SK-N-MC (cell line): ENCODE measurements around the gene JDP2.

ENCODE experiments used
- EZH2 ChIP-seq: fragments of 200-600 bp; sonication (generic); IDR thresholded peaks from one replicate; pipeline ENCODE4 v1.6.1; 2017; ENCODE audit warnings: antibody characterized with exemption
- FOXP2 ChIP-seq: optimal IDR thresholded peaks from 2 replicates; pipeline ENCODE3; 2011; ENCODE audit warnings: mild to moderate bottlenecking, moderate library complexity; ENCODE audit not compliant: insufficient read depth; ENCODE audit errors: extremely low read length, control extremely low read depth
- POLR2AphosphoS5 ChIP-seq: IDR thresholded peaks from 2 replicates; pipeline ENCODE4 v1.6.1; 2012; ENCODE audit warnings: mild to moderate bottlenecking, low read depth, low read length, borderline replicate concordance

DNA sequence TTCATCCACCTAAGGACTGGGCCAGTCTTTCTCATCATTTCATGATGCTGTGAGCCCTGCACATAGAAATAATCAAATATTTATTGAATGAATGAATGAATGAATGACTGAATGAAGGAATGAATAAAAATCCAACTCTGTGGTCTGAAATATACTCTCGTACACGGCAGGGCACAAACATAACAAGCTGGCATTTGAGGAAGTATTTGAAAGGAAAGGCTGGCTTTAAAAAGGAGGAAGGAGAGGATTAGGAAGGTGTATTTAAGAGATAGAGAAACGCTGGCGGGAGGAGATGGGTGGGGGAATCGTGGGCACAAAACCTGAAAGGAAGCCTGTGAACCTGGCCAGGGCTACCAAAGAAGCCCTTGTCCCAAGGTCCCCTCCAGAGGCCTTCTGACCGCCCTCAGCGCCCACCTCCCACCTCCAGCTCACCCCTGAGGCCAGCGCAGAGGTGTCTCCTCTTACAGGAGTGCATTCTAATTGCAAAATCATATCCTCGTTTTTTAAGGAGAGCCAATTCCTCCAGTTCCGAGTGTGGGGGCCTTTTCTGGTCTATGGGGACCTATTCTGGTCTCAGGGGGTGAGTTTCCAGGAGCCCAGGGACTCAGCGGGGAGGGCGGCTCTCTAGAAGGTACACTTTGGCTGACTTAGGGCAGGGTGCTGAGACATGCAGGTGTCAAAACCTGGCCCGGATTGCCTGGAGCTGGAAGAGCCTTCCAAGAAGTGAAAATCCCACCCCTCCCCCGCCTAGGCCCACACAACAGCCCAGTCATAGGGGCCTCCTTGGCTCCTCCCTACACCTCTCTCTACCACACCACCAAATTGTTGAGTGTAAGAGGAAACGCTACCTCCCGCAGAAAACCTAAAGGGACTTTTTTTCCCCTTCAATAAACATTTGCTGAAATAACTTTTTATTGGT lies 8.7 kb upstream of the JDP2 start:
- TF ChIP-seq POLR2AphosphoS5: 0 out of 2 replicates have a peak, but pooled peaks have one; percentile 16
- no peak for TF ChIP-seq EZH2
- TF ChIP-seq FOXP2: peak; percentile 77
